SK-N-SH (cell line): Measurements from ENCODE around the gene SLC17A7. TPM values are rescaled to one million over a fixed set of nuclear protein-coding genes. Genes with fewer than 3 reads are reported as not detected.
A peak's percentile ranks its signal among the peaks of the same experiment; 100 is the strongest.

Source experiments
- CTCF ChIA-PET: fragments of 300-600, 350-600 bp; formaldehyde crosslinking; extraction: SDS; loops from one replicate; lab custom pipeline; 2021; lab: Yijun Ruan, JAX
- POLR2A ChIA-PET: fragments of 350-600 bp; sonication (Branson Sonifier 250); formaldehyde crosslinking; extraction: SDS; loops from one replicate; lab custom pipeline; 2020; ENCODE audit warnings: antibody characterized with exemption, inconsistent platforms; lab: Yijun Ruan, JAX
- DNase-seq: peaks from one replicate; pipeline ENCODE4 v3.0.0; 2012
- H2AFZ ChIP-seq: fragments of 200-600 bp; sonication (generic); 2 replicates; pipeline ENCODE4 v1.8.1; 2016; ENCODE audit warnings: antibody characterized with exemption, mild to moderate bottlenecking, low read depth
- H3F3A ChIP-seq: fragments of 200-600 bp; sonication (generic); replicated peaks from 2 replicates; pipeline ENCODE3; 2016; ENCODE audit warnings: antibody characterized with exemption, mild to moderate bottlenecking; ENCODE audit not compliant: insufficient read depth
- H3K27ac ChIP-seq, 2 experiments: fragments of 200-500 bp in 1 of 2; fragments of 200-600 bp in 1 of 2; sonication (Bioruptor generic) in 1 of 2; sonication (generic), shearing (Covaris generic) in 1 of 2; 2 replicates each; pipeline versions ENCODE4 v1.5.1 to v1.6.1; 2014 to 2016; ENCODE audit warnings: low read depth in 2 of 2, inconsistent platforms in 1 of 2, low read length in 1 of 2, mild to moderate bottlenecking in 1 of 2, mixed read lengths in 1 of 2
- H3K27me3 ChIP-seq: fragments of 200-600 bp; sonication (generic), shearing (Covaris generic); 2 replicates; pipeline ENCODE4 v1.6.1; 2016; ENCODE audit warnings: mixed run types; ENCODE audit not compliant: insufficient read depth
- H3K36me3 ChIP-seq, 2 experiments: fragments of 200-500 bp in 1 of 2; fragments of 200-600 bp in 1 of 2; sonication (Bioruptor generic) in 1 of 2; sonication (generic) in 1 of 2; replicated peaks in 1 of 2; 2 replicates each; pipeline versions ENCODE3 to v1.5.1; 2014 to 2016; ENCODE audit warnings: low read length in 1 of 2, mild to moderate bottlenecking in 1 of 2; ENCODE audit not compliant: insufficient read depth in 2 of 2, control insufficient read depth in 1 of 2
- H3K4me1 ChIP-seq, 2 experiments: fragments of 200-500 bp in 1 of 2; fragments of 200-600 bp in 1 of 2; sonication (Bioruptor generic) in 1 of 2; sonication (generic), shearing (Covaris generic) in 1 of 2; 2 replicates each; pipeline versions ENCODE4 v1.5.1 to v1.6.1; 2014 to 2016; ENCODE audit warnings: low read depth in 1 of 2, low read length in 1 of 2, mixed run types in 1 of 2; ENCODE audit not compliant: insufficient read depth in 2 of 2, control insufficient read depth in 1 of 2
- H3K4me2 ChIP-seq: fragments of 200-600 bp; sonication (generic), shearing (Covaris generic); 2 replicates; pipeline ENCODE4 v1.6.1; 2017; ENCODE audit warnings: mixed run types
- H3K4me3 ChIP-seq, 2 experiments: fragments of 200-500 bp in 1 of 2; fragments of 200-600 bp in 1 of 2; sonication (Bioruptor generic) in 1 of 2; sonication (generic), shearing (Covaris generic) in 1 of 2; 2 replicates each; pipeline versions ENCODE4 v1.5.1 to v1.8.1; 2014 to 2016; ENCODE audit warnings: low read depth in 2 of 2, inconsistent platforms in 1 of 2, low read length in 1 of 2, mild to moderate bottlenecking in 1 of 2, mixed read lengths in 1 of 2, moderate library complexity in 1 of 2
- H3K79me2 ChIP-seq: fragments of 200-600 bp; sonication (generic); 2 replicates; pipeline ENCODE4 v1.8.1; 2017; ENCODE audit warnings: mild to moderate bottlenecking; ENCODE audit not compliant: insufficient read depth
- H3K9ac ChIP-seq: fragments of 200-600 bp; sonication (generic); 2 replicates; pipeline ENCODE4 v1.6.1; 2017; ENCODE audit warnings: mixed run types
- H3K9me2 ChIP-seq: fragments of 200-600 bp; sonication (generic); 2 replicates; pipeline ENCODE4 v1.6.1; 2017; ENCODE audit warnings: mixed run types
- H3K9me3 ChIP-seq: fragments of 200-600 bp; sonication (generic); 2 replicates; pipeline ENCODE4 v1.6.1; 2017; ENCODE audit warnings: mixed run types, mild to moderate bottlenecking, moderate library complexity
- H4K20me1 ChIP-seq: fragments of 200-600 bp; sonication (generic); 2 replicates; pipeline ENCODE4 v1.6.1; 2017; ENCODE audit warnings: mild to moderate bottlenecking, mixed run types; ENCODE audit not compliant: insufficient read depth
- ELF1 ChIP-seq: IDR thresholded peaks from 2 replicates; pipeline ENCODE4 v1.4.0; 2012
- EZH2phosphoT487 ChIP-seq: fragments of 200-600 bp; sonication (generic); IDR thresholded peaks from 2 replicates; pipeline ENCODE4 v1.6.1; 2017; ENCODE audit warnings: low read depth, mixed run types, mild to moderate bottlenecking, antibody characterized with exemption, moderate library complexity, borderline replicate concordance
- FOXJ3 ChIP-seq: sonication (generic); formaldehyde crosslinking; IDR thresholded peaks from 2 replicates; pipeline ENCODE4 v1.5.1; 2020; ENCODE audit warnings: mild to moderate bottlenecking, missing genetic modification reagents
- GABPA ChIP-seq: IDR thresholded peaks from 2 replicates; pipeline ENCODE4 v1.4.0; 2012; ENCODE audit warnings: low read depth, mild to moderate bottlenecking
- GATA2 ChIP-seq: sonication (generic); formaldehyde crosslinking; IDR thresholded peaks from 2 replicates; pipeline ENCODE4 v1.5.0; 2020; ENCODE audit warnings: mild to moderate bottlenecking, missing genetic modification reagents
- JUND ChIP-seq: IDR thresholded peaks from 2 replicates; pipeline ENCODE4 v1.4.0; 2012
- MAX ChIP-seq: IDR thresholded peaks from 2 replicates; pipeline ENCODE4 v1.4.0; 2012; ENCODE audit warnings: low read depth
- MXI1 ChIP-seq: IDR thresholded peaks from 2 replicates; pipeline ENCODE4 v1.6.1; 2012; ENCODE audit warnings: mild to moderate bottlenecking, low read depth, low read length, improper control_type of control experiment
- NFIC ChIP-seq: IDR thresholded peaks from 2 replicates; pipeline ENCODE4 v1.4.0; 2012; ENCODE audit warnings: borderline replicate concordance
- NRF1 ChIP-seq: IDR thresholded peaks from 2 replicates; pipeline ENCODE4 v1.6.1; 2012; ENCODE audit warnings: low read depth, mild to moderate bottlenecking, low read length
- TAF1 ChIP-seq: IDR thresholded peaks from 2 replicates; pipeline ENCODE4 v1.6.1; 2012; ENCODE audit warnings: low read depth, mild to moderate bottlenecking, low read length, moderate library complexity, borderline replicate concordance
- TCF12 ChIP-seq: IDR thresholded peaks from 2 replicates; pipeline ENCODE4 v1.4.0; 2012
- USF2 ChIP-seq: fragments of 150-350 bp; IDR thresholded peaks from 2 replicates; pipeline ENCODE4 v1.6.1; 2017; ENCODE audit warnings: antibody characterized with exemption, low read length, low read depth, borderline replicate concordance
- whole genome bisulfite sequencing: methylation state at CpG from one replicate; pipeline ENCODE4 v1.1.6; 2017; ENCODE audit warnings: low lambda C conversion rate; 5-methylcytosine and 5-hydroxymethylcytosine counted together
- polyA plus RNA-seq, 3 experiments: library from polyadenylated mRNA; depleted of rRNA; stranded (reverse); fragments of >200 nt; gene quantifications; 2 replicates each; pipeline ENCODE4 v1.2.3, GENCODE V29; 2012
- TF ChIP-seq, protein P1 (sequence below): fragments of 150-350 bp; IDR thresholded peaks from 2 replicates; pipeline ENCODE4 v1.6.1; 2016; ENCODE audit warnings: mild to moderate bottlenecking, low read depth, low read length
- TF ChIP-seq, protein P2 (sequence below): fragments of 200-600 bp; sonication (generic); IDR thresholded peaks from 2 replicates; pipeline ENCODE4 v1.6.1; 2017; ENCODE audit warnings: antibody characterized with exemption, mild to moderate bottlenecking, moderate library complexity

SLC17A7 gene
- polyA plus RNA-seq, 1 of the 3 experiments (the other 2 are of a cell fraction): 0.59 TPM

DNA sequence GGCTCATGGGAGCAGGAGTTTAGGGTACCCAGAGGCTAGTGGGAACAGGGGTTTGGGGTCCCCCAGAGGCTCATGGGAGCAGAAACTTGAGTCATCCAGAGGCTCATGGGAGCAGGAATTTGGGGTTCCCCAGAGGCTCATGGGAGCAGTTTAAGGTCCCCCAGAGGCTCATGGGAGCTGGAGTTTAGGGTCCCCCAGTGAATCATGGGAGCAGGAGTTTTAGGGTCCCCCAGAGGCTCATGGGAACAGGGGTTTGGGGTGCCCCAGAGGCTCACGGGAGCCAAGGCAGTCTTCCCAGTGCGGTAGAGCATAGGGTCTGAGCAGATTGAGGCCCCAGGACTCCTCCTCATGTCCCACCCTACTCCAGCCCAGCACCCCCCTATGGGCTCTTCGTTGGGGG is 24.0 kb upstream of the SLC17A7 start:
- Histone ChIP-seq H3K9me2 (no peaks in the 10 kb centered on the region), H2AFZ (no peak overlapping the region), H3K36me3 (no peaks in the 10 kb centered on the region), H3K27ac (no peak overlapping the region), H3K4me3 (no peak overlapping the region), H3K27me3 (no peaks in the 10 kb centered on the region), H3K9ac (no peak overlapping the region), H3K9me3 (no peaks in the 10 kb centered on the region), H3F3A (no peaks in the 10 kb centered on the region), H4K20me1 (no peaks in the 10 kb centered on the region), H3K79me2 (no peaks in the 10 kb centered on the region), H3K4me2 (no peak overlapping the region), H3K4me1 (no peaks in the 10 kb centered on the region)
- 95% methylated on average over 3 of the region's 3 CpGs for whole genome bisulfite sequencing
- no peak for TF ChIP-seq TCF12
- no peak for TF ChIP-seq FOXJ3
- TF ChIP-seq, protein P1, sequence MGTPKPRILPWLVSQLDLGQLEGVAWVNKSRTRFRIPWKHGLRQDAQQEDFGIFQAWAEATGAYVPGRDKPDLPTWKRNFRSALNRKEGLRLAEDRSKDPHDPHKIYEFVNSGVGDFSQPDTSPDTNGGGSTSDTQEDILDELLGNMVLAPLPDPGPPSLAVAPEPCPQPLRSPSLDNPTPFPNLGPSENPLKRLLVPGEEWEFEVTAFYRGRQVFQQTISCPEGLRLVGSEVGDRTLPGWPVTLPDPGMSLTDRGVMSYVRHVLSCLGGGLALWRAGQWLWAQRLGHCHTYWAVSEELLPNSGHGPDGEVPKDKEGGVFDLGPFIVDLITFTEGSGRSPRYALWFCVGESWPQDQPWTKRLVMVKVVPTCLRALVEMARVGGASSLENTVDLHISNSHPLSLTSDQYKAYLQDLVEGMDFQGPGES: no peak
- no peak for TF ChIP-seq JUND
- ChIA-PET CTCF (interaction anchor here (1.3 to 2.6 kb wide), 2 partner anchors 8 to 12 kb away, joined by 3 to 16 read pairs; partner anchors contain the start of gene FLT3LG), POLR2A (no interaction called here)
- no peak for DNase-seq

DNA sequence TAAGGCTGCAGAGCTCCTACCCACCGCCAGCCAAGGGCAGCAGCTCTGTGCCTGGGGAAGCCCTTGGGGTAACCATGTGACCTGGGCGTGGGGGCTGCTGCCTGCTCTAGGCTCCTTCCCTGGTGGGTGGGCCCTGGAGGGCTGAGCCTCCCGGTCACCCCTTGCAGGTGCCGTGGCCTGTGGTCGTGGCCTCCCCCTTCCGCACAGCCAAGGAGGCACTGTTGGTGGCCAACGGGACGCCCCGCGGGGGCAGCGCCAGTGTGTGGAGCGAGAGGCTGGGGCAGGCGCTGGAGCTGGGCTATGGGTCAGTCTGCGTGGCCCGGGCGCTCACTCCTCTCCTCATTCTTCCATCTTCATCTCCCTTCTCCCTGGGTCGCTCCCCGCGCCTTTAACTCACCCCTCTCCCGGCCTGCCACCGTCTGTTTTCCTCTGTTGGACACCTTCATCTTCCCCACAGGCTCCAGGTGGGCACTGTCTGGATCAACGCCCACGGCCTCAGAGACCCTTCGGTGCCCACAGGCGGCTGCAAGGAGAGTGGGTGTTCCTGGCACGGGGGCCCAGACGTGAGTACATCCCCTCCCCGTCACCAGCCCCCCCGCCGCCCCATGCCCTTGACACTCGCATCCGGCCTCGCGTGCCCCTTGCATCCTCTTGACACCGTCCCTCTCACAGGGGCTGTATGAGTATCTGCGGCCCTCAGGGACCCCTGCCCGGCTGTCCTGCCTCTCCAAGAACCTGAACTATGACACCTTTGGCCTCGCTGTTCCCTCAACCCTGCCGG is 22.8 kb upstream of the SLC17A7 start:
- WGBS: 94% methylated on average over 24 of the region's 39 CpGs

GRCh38 chr19:49462492-49462891 is 21.2 kb upstream of the SLC17A7 start:
- Histone ChIP-seq H2AFZ (no peak overlapping the region), H3K36me3 (no peaks in the 10 kb centered on the region), H3K9me3 (no peaks in the 10 kb centered on the region), H3K79me2 (no peaks in the 10 kb centered on the region), H3K9me2 (no peaks in the 10 kb centered on the region), H3K4me3 (no peak overlapping the region), H3K27ac (no peak overlapping the region), H3K27me3 (no peaks in the 10 kb centered on the region), H4K20me1 (no peaks in the 10 kb centered on the region), H3K9ac (no peak overlapping the region), H3K4me1 (peaks cover 0 to 2% of the 10 kb centered on the region in 2 experiments; a peak in 1 of 4 replicates), H3K4me2 (no peak overlapping the region), H3F3A (no peaks in the 10 kb centered on the region)
- 94% methylated on average over 12 of the region's 12 CpGs for WGBS
- POLR2A ChIA-PET: no interaction called here
- no peak for DNase-seq
- CTCF ChIA-PET: interaction anchor here (0.7 kb wide), 1 partner anchor 415 kb away, joined by 5 read pairs; the partner anchor contains the start of gene AKT1S1
- TF ChIP-seq ELF1 (no peak), EZH2phosphoT487 (no peak), USF2 (no peak), MXI1 (no peak), NFIC (no peak), TAF1 (no peak), NRF1 (no peak), GABPA (no peak)
- TF ChIP-seq, protein P2, sequence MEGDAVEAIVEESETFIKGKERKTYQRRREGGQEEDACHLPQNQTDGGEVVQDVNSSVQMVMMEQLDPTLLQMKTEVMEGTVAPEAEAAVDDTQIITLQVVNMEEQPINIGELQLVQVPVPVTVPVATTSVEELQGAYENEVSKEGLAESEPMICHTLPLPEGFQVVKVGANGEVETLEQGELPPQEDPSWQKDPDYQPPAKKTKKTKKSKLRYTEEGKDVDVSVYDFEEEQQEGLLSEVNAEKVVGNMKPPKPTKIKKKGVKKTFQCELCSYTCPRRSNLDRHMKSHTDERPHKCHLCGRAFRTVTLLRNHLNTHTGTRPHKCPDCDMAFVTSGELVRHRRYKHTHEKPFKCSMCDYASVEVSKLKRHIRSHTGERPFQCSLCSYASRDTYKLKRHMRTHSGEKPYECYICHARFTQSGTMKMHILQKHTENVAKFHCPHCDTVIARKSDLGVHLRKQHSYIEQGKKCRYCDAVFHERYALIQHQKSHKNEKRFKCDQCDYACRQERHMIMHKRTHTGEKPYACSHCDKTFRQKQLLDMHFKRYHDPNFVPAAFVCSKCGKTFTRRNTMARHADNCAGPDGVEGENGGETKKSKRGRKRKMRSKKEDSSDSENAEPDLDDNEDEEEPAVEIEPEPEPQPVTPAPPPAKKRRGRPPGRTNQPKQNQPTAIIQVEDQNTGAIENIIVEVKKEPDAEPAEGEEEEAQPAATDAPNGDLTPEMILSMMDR: no peak

More for the DNA sequence above, 22.8 kb upstream of the SLC17A7 start:
- H3K4me3 ChIP-seq: no peak overlapping the region
- no peaks in the 10 kb centered on the region for H3K36me3 ChIP-seq
- CTCF ChIA-PET: interaction anchor here (1.3 to 2.6 kb wide), 2 partner anchors 9 to 13 kb away, joined by 3 to 16 read pairs; partner anchors contain the start of gene FLT3LG
- TF ChIP-seq GATA2 (CRISPR knock-in tag) (no peak), MAX (no peak)
- TF ChIP-seq, all 33 proteins: peak for 0
- Histone ChIP-seq H3K9ac (no peak overlapping the region), H2AFZ (no peak overlapping the region), H4K20me1 (no peaks in the 10 kb centered on the region), H3K27ac (no peak overlapping the region), H3K9me2 (no peaks in the 10 kb centered on the region), H3F3A (no peaks in the 10 kb centered on the region), H3K4me1 (no peaks in the 10 kb centered on the region), H3K4me2 (no peak overlapping the region), H3K79me2 (no peaks in the 10 kb centered on the region), H3K9me3 (no peaks in the 10 kb centered on the region), H3K27me3 (no peaks in the 10 kb centered on the region)
- peak; percentile 21 for DNase-seq
- POLR2A ChIA-PET: interaction anchor here (0.6 kb wide), 1 partner anchor 32 kb away, joined by 3 read pairs; no protein-coding TSS in a partner anchor
